ENCODE data around the gene ZNHIT6.

DNA sequence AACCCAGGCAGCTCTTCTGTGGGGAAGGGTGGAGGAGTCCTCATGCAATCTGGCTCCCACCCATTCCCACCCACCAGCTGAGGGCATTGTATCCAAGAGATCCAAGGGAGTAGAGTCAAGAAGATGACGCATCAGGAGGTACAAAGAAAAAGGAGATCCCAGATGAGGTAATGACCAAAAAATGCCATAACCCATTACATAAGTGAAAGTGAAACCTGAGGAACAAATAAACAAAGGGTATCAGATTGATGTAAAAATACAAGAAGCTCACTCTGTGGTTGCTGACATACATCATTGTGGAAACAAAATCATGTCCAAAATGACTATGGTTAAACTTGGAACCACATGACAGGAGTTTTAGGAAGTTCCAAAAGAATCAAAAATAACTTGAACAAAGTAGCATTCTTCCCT, 85.2 kb downstream of the ZNHIT6 start:
- TF ChIP-seq, protein P1, sequence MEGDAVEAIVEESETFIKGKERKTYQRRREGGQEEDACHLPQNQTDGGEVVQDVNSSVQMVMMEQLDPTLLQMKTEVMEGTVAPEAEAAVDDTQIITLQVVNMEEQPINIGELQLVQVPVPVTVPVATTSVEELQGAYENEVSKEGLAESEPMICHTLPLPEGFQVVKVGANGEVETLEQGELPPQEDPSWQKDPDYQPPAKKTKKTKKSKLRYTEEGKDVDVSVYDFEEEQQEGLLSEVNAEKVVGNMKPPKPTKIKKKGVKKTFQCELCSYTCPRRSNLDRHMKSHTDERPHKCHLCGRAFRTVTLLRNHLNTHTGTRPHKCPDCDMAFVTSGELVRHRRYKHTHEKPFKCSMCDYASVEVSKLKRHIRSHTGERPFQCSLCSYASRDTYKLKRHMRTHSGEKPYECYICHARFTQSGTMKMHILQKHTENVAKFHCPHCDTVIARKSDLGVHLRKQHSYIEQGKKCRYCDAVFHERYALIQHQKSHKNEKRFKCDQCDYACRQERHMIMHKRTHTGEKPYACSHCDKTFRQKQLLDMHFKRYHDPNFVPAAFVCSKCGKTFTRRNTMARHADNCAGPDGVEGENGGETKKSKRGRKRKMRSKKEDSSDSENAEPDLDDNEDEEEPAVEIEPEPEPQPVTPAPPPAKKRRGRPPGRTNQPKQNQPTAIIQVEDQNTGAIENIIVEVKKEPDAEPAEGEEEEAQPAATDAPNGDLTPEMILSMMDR (IDR thresholded peaks at IDR 0.05; ENCODE audit: insufficient read depth, low read depth, low read length) = no peak
- TF ChIP-seq EZH2 (IDR thresholded peaks at IDR 0.05; ENCODE audit: insufficient read depth, low read length) = no peak

All from astrocyte (in vitro differentiated cells and primary cell).